Mucosa of descending colon (tissue), 3 donors: ENCODE measurements around the gene RARG. TPM values are rescaled to one million over a fixed set of nuclear protein-coding genes. Genes with fewer than 3 reads are reported as not detected.

ENCODE experiments used
- ATAC-seq: fragments of 200-7000 bp; cut with Tn5 transposase; one replicate; pipeline ENCODE4 v1.9.1; 2020; ENCODE audit warnings: mild to moderate bottlenecking, moderate library complexity
- DNase-seq, 3 donors: peaks; one replicate each; pipeline ENCODE4 v3.0.0-alpha.2; 2020
- H3K36me3 ChIP-seq: fragments of 200-600 bp; one replicate; pipeline ENCODE4 v1.8.0; 2021; ENCODE audit warnings: low read depth, mild to moderate bottlenecking
- H3K4me1 ChIP-seq: fragments of 200-600 bp; one replicate; pipeline ENCODE4 v1.8.0; 2021; ENCODE audit warnings: low read depth, mild to moderate bottlenecking
- H3K4me3 ChIP-seq: fragments of 200-600 bp; one replicate; pipeline ENCODE4 v1.8.0; 2021; ENCODE audit warnings: mild to moderate bottlenecking
- H3K9me3 ChIP-seq: fragments of 200-600 bp; one replicate; pipeline ENCODE4 v1.8.0; 2021; ENCODE audit warnings: mild to moderate bottlenecking
- CTCF ChIP-seq: fragments of 200-600 bp; IDR thresholded peaks from one replicate; pipeline ENCODE4 v1.8.0; 2022; ENCODE audit warnings: antibody characterized with exemption, mild to moderate bottlenecking
- intact Hi-C, 2 donors: fragments of 100-400 bp; cut with DNase I in 1 of 2; cut with micrococcal nuclease in 1 of 2; formaldehyde crosslinking; loops; one replicate each; pipeline versions ENCODE4 v1.11.0 to v1.11.1; 2022; cut with DNase I, micrococcal nuclease
- total RNA-seq, 3 donors: library from RNA; stranded (reverse); fragmentation: NEBNext Ultra II Directional in 2 of 3; extraction: Animal tissue kit (Norgen Biotek cat#: 25700) in 2 of 3; gene quantifications; one replicate each; pipeline versions ENCODE4 v1.2.1 to v1.2.4, GENCODE V29; 2021 to 2023
- donor health status: DM: no; HTN: no; CAD: no; lungs with moderate emphysema.
- donor health status: DM: no; HTN: no; CAD: no.
- donor health status: DM: no; HTN: yes; CAD: no.

RARG gene
- total RNA-seq, 3 donors from 2014 or later: 10.7 to 35.3 (median 16.9) TPM

GRCh38 chr12:53252349-53252916, 20.4 kb upstream of the RARG start:
- H3K36me3 ChIP-seq: no peaks in the 10 kb centered on the region
- peaks cover 13% of the 10 kb centered on the region for H3K4me1 ChIP-seq
- TF ChIP-seq CTCF: no peak
- ATAC-seq (peak; percentile 53), DNase-seq (peak; percentile 65 to 76 (median 72))
- H3K4me3 ChIP-seq: peak overlapping the region; percentile 81
- intact Hi-C loops: loop anchor here in 1 of 2 donors (5.0 kb wide), 1 partner anchor 40 kb away; no protein-coding TSS in a partner anchor
- no peaks in the 10 kb centered on the region for H3K9me3 ChIP-seq

- H3K4me3 ChIP-seq: peak overlapping the region; percentile 81
- ATAC-seq: peak; percentile 92
- peak; percentile 22 for TF ChIP-seq CTCF
- H3K36me3 ChIP-seq: no peaks in the 10 kb centered on the region
- no peaks in the 10 kb centered on the region for H3K9me3 ChIP-seq
- peaks cover 13% of the 10 kb centered on the region for H3K4me1 ChIP-seq
- intact Hi-C loops: loop anchor here in 1 of 2 donors (5.0 kb wide), 1 partner anchor 39 kb away; no protein-coding TSS in a partner anchor
- peak; percentile 79 to 88 (median 88) for DNase-seq
These were observed 19.7 kb upstream of the RARG start for GRCh38 chr12:53251477-53252348.

GRCh38 chr12:53245286-53245685, 13.3 kb upstream of the RARG start:
- H3K4me1 ChIP-seq: no peaks in the 10 kb centered on the region
- intact Hi-C loops: no loop called here
- H3K4me3 ChIP-seq: no peak overlapping the region
- no peaks in the 10 kb centered on the region for H3K36me3 ChIP-seq
- TF ChIP-seq CTCF: no peak
- no peaks in the 10 kb centered on the region for H3K9me3 ChIP-seq
- ATAC-seq: no peak
- no peak for DNase-seq

- no peak for ATAC-seq
- H3K4me3 ChIP-seq: no peak overlapping the region
- H3K9me3 ChIP-seq: no peaks in the 10 kb centered on the region
- TF ChIP-seq CTCF: no peak
- no peak for DNase-seq
- no peaks in the 10 kb centered on the region for H3K4me1 ChIP-seq
- no peaks in the 10 kb centered on the region for H3K36me3 ChIP-seq
- intact Hi-C loops: no loop called here
These were observed 12.3 kb upstream of the RARG start for GRCh38 chr12:53244337-53244736.

- ATAC-seq: no peak
- no peak for DNase-seq
- TF ChIP-seq CTCF: no peak
- no peaks in the 10 kb centered on the region for H3K9me3 ChIP-seq
- H3K36me3 ChIP-seq: no peaks in the 10 kb centered on the region
- H3K4me1 ChIP-seq: no peaks in the 10 kb centered on the region
- intact Hi-C loops: no loop called here
- H3K4me3 ChIP-seq: no peak overlapping the region
These were observed 9.8 kb upstream of the RARG start for GRCh38 chr12:53241623-53242412.
